ENCODE data around the gene ENGASE.

Gene ENGASE

DNA sequence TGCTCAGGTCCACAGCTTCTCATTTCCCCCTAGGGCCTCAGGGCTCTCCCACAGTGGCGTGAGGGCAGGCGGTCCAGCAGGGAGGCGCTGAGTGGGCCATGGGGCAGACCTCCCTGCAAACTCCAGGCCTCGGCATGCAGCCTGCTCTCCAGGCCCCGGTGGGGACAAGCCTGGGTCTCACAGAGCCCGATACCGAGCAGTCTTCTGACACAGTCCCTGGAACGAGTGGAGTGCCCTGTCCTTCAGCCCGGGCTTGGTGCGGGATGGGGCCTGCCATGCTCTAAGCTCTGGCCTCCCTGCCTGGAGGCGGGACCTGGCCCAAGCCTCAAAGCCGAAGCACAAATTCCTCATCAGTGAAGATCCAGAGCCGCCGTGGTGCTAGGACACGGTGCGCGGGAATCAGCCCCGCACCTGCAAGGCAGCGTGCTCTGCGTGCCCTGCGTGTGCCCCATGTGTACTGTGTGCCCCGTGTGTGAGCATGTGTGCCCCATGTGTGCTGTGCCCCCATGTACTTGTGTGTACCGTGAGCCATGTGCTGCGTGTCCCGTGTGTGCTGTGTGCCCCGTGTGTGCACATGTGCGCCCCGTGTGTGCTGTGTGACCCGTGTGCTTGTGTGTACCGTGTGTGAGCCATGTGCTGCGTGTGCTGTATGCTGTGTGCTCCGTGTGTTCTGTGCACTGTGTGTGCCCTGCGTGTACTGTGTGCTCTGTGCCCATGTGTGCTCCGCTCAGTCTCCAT is 56.1 kb downstream of the ENGASE start:
- H3K36me3 Mint-ChIP-seq (ENCODE audit: insufficient read depth): no peaks in the 10 kb centered on the region
- no peak overlapping the region for H3K4me3 Mint-ChIP-seq
- no peak for DNase-seq (ENCODE audit: low spot score in 2 of 2)
- no peak for ATAC-seq (replicated peaks; ENCODE audit: extremely low read depth, poor library complexity, severe bottlenecking)
- H3K4me1 Mint-ChIP-seq: no peaks in the 10 kb centered on the region
- no peak overlapping the region for H3K27ac Mint-ChIP-seq (ENCODE audit: low read depth)
- H3K27me3 Mint-ChIP-seq: peaks cover 44% of the 10 kb centered on the region
- no peaks in the 10 kb centered on the region for H3K9me3 Mint-ChIP-seq

GRCh38 chr17:79131274-79131635 is 56.6 kb downstream of the ENGASE start:
- Mint-ChIP-seq H3K4me3 (no peak overlapping the region), H3K36me3 (ENCODE audit: insufficient read depth) (no peaks in the 10 kb centered on the region), H3K27me3 (peaks cover 45% of the 10 kb centered on the region), H3K4me1 (no peaks in the 10 kb centered on the region), H3K9me3 (no peaks in the 10 kb centered on the region), H3K27ac (ENCODE audit: low read depth) (no peak overlapping the region)
- DNase-seq (ENCODE audit: low spot score in 2 of 2): no peak
- ATAC-seq (replicated peaks; ENCODE audit: extremely low read depth, poor library complexity, severe bottlenecking): no peak

DNA sequence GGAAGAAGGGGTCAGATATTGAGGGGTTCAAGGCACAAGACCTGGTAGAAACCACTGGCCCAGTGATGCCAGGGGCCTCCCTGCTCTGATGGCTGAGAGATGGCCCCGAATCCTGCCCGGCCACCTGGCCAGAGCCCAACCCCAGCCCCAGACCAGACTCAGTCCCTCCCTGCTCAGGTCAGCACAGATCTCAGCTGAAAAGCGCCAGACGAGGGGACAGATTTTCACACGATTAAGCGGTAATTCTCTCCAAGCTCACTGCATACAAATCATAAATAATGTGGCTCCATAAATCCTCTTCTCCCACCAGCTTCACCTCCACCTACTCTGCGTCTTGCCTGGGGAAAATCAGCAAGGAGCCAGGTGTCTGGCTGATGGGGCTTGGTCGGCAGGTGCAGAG is 57.1 kb downstream of the ENGASE start:
- H3K27ac Mint-ChIP-seq (ENCODE audit: low read depth): no peak overlapping the region
- H3K27me3 Mint-ChIP-seq: peaks cover 45% of the 10 kb centered on the region
- H3K4me3 Mint-ChIP-seq: no peak overlapping the region
- ATAC-seq (replicated peaks; ENCODE audit: extremely low read depth, poor library complexity, severe bottlenecking) (no peak), DNase-seq (ENCODE audit: low spot score in 2 of 2) (no peak)
- H3K36me3 Mint-ChIP-seq (ENCODE audit: insufficient read depth): no peaks in the 10 kb centered on the region
- no peaks in the 10 kb centered on the region for H3K4me1 Mint-ChIP-seq
- no peaks in the 10 kb centered on the region for H3K9me3 Mint-ChIP-seq

DNA sequence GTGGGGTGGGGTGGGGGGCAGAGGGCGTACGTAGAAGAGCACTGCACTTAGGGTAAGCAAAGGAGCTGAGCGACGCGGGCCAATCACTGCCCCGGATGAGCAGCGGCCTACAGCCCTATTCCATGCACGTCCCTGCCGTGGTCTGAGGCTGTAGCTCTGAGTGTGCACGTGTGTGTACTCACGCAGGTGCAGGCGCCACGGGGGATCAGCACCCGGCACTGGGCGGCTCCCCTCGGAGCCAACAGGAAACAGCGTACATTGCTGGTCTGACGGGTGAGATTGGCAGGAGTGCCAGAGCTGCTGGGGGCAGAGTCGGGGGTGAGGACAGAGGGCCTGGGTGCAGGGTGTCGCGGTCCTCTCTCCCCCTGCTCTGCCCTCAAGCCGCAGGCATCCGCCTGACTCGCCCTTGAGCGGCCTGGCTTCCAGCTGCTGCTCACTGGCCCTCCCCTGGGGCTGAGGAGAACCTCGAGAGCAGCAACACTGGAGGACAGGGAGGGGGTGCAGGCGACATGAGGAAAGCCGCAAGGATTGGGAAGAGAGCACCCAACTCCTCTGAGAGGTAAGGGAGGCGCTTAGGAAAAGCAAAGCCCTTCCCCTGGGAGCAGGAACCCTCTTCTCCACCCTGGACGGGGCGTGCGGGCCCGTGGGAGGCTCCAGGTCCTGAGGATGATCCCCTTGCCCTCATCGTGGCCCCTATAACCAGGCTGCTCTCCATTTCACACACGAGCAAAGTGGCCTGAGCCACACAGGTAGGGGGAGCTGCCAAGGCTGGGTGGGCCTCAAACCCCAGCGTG is 57.8 kb downstream of the ENGASE start:
- Mint-ChIP-seq H3K9me3 (no peaks in the 10 kb centered on the region), H3K4me3 (no peak overlapping the region), H3K27me3 (peaks cover 38% of the 10 kb centered on the region), H3K4me1 (no peaks in the 10 kb centered on the region), H3K27ac (ENCODE audit: low read depth) (no peak overlapping the region), H3K36me3 (ENCODE audit: insufficient read depth) (no peaks in the 10 kb centered on the region)
- ATAC-seq (replicated peaks; ENCODE audit: extremely low read depth, poor library complexity, severe bottlenecking) (no peak), DNase-seq (ENCODE audit: low spot score in 2 of 2) (no peak)

GRCh38 chr17:79133214-79133613 is 58.6 kb downstream of the ENGASE start:
- DNase-seq (ENCODE audit: low spot score in 2 of 2): no peak
- Mint-ChIP-seq H3K36me3 (ENCODE audit: insufficient read depth) (no peaks in the 10 kb centered on the region), H3K4me3 (no peak overlapping the region), H3K27me3 (peaks cover 36% of the 10 kb centered on the region), H3K4me1 (no peaks in the 10 kb centered on the region), H3K9me3 (no peaks in the 10 kb centered on the region), H3K27ac (ENCODE audit: low read depth) (no peak overlapping the region)
- no peak for ATAC-seq (replicated peaks; ENCODE audit: extremely low read depth, poor library complexity, severe bottlenecking)

GRCh38 chr17:79133985-79134384 is 59.4 kb downstream of the ENGASE start:
- no peaks in the 10 kb centered on the region for H3K4me1 Mint-ChIP-seq

GRCh38 chr17:79135011-79135410 is 60.4 kb downstream of the ENGASE start:
- Mint-ChIP-seq H3K36me3 (ENCODE audit: insufficient read depth) (no peaks in the 10 kb centered on the region), H3K27me3 (peaks cover 36% of the 10 kb centered on the region), H3K4me3 (no peak overlapping the region)

More at GRCh38 chr17:79133985-79134384, 59.4 kb downstream of the ENGASE start:
- Mint-ChIP-seq H3K4me3 (no peak overlapping the region), H3K36me3 (ENCODE audit: insufficient read depth) (no peaks in the 10 kb centered on the region), H3K9me3 (no peaks in the 10 kb centered on the region), H3K27me3 (peaks cover 36% of the 10 kb centered on the region), H3K27ac (ENCODE audit: low read depth) (no peak overlapping the region)
- no peak for DNase-seq (ENCODE audit: low spot score in 2 of 2)
- no peak for ATAC-seq (replicated peaks; ENCODE audit: extremely low read depth, poor library complexity, severe bottlenecking)

GRCh38 chr17:79135628-79136405 is 61.2 kb downstream of the ENGASE start:
- no peak for ATAC-seq (replicated peaks; ENCODE audit: extremely low read depth, poor library complexity, severe bottlenecking)

More at GRCh38 chr17:79135011-79135410, 60.4 kb downstream of the ENGASE start:
- no peaks in the 10 kb centered on the region for H3K4me1 Mint-ChIP-seq
- no peaks in the 10 kb centered on the region for H3K9me3 Mint-ChIP-seq
- ATAC-seq (replicated peaks; ENCODE audit: extremely low read depth, poor library complexity, severe bottlenecking) (no peak), DNase-seq (ENCODE audit: low spot score in 2 of 2) (no peak)
- no peak overlapping the region for H3K27ac Mint-ChIP-seq (ENCODE audit: low read depth)

More at GRCh38 chr17:79135628-79136405, 61.2 kb downstream of the ENGASE start:
- Mint-ChIP-seq H3K27ac (ENCODE audit: low read depth) (no peak overlapping the region), H3K4me3 (no peak overlapping the region), H3K36me3 (ENCODE audit: insufficient read depth) (no peaks in the 10 kb centered on the region), H3K9me3 (no peaks in the 10 kb centered on the region), H3K4me1 (no peaks in the 10 kb centered on the region), H3K27me3 (peaks cover 32% of the 10 kb centered on the region)
- no peak for DNase-seq (ENCODE audit: low spot score in 2 of 2)
